H1 (cell line): ENCODE results near the gene SCARB1. TPM values are rescaled to one million over a fixed set of nuclear protein-coding genes. Genes with fewer than 3 reads are reported as not detected.

Experiments
- CTCF ChIA-PET: fragments of 300-600 bp; sonication (Branson Sonifier 250); formaldehyde crosslinking; loops from one replicate; lab custom pipeline; 2021; ENCODE audit not compliant: partially characterized antibody; lab: Charles Lee
- POLR2A ChIA-PET: fragments of 300-600 bp; sonication (Branson Sonifier 250); formaldehyde crosslinking; loops from one replicate; lab custom pipeline; 2021; ENCODE audit warnings: inconsistent platforms; ENCODE audit not compliant: partially characterized antibody; lab: Charles Lee
- DNase-seq, 2 experiments: peaks; one replicate each; pipeline versions ENCODE4 v3.0.0 to v3.0.0-alpha.2; 2010 to 2022; ENCODE audit warnings: low spot score in 2 of 2, low read depth in 1 of 2, mixed read lengths in 1 of 2
- FAIRE-seq: peaks from 2 replicates; lab custom pipeline; 2011; peaks lifted over from hg19 to GRCh38; lab: Jason Lieb, UNC
- H2AFZ ChIP-seq: 2 replicates; pipeline ENCODE4 v1.8.1; 2012; ENCODE audit warnings: low read length, inconsistent platforms
- H2AK5ac ChIP-seq: 2 replicates; pipeline ENCODE4 v1.6.1; 2013; ENCODE audit warnings: low read depth, low read length
- H2BK120ac ChIP-seq: replicated peaks from 2 replicates; pipeline ENCODE3; 2013; ENCODE audit warnings: low read depth, low read length, inconsistent platforms
- H2BK12ac ChIP-seq: 2 replicates; pipeline ENCODE4 v1.6.1; 2013; ENCODE audit warnings: low read depth, low read length
- H2BK15ac ChIP-seq: 2 replicates; pipeline ENCODE4 v1.6.1; 2013; ENCODE audit warnings: low read length
- H2BK20ac ChIP-seq: 2 replicates; pipeline ENCODE4 v1.6.1; 2013; ENCODE audit warnings: low read length
- H2BK5ac ChIP-seq: 2 replicates; pipeline ENCODE4 v1.6.1; 2013; ENCODE audit warnings: low read depth, low read length
- H3K14ac ChIP-seq: 2 replicates; pipeline ENCODE4 v1.6.1; 2013; ENCODE audit warnings: inconsistent platforms; ENCODE audit not compliant: insufficient read length
- H3K18ac ChIP-seq: 2 replicates; pipeline ENCODE4 v1.6.1; 2013; ENCODE audit warnings: low read length; ENCODE audit errors: extremely low read depth
- H3K23ac ChIP-seq: 2 replicates; pipeline ENCODE4 v1.6.1; 2013; ENCODE audit warnings: inconsistent platforms; ENCODE audit not compliant: insufficient read length
- H3K23me2 ChIP-seq: 2 replicates; pipeline ENCODE4 v1.6.1; 2013; ENCODE audit warnings: low read depth, low read length
- H3K27ac ChIP-seq: 2 replicates; pipeline ENCODE4 v1.6.1; 2011; ENCODE audit warnings: low read depth, low read length, inconsistent platforms
- H3K27me3 ChIP-seq, 4 experiments: replicated peaks in 1 of 4; 1 replicate in 1 of 4; 2 replicates in 3 of 4; pipeline versions ENCODE4 v1.6.1 to v1.8.1; 2011 to 2013; ENCODE audit warnings: low read length in 3 of 4, mild to moderate bottlenecking in 3 of 4, inconsistent platforms in 2 of 4, mixed read lengths in 2 of 4, moderate library complexity in 1 of 4; ENCODE audit not compliant: control insufficient read depth in 3 of 4, insufficient read depth in 3 of 4; ENCODE audit errors: extremely low read depth in 1 of 4
- H3K36me3 ChIP-seq, 4 experiments: 2 replicates each; pipeline versions ENCODE4 v1.6.1 to v1.8.1; 2011 to 2013; ENCODE audit warnings: mild to moderate bottlenecking in 4 of 4, low read length in 3 of 4, moderate library complexity in 2 of 4, control low read depth in 1 of 4, inconsistent platforms in 1 of 4; ENCODE audit not compliant: insufficient read depth in 4 of 4, control insufficient read depth in 2 of 4
- H3K4ac ChIP-seq: replicated peaks from 2 replicates; pipeline ENCODE3; 2013; ENCODE audit warnings: low read length, low read depth, mixed read lengths, inconsistent platforms; ENCODE audit not compliant: insufficient read length
- H3K4me1 ChIP-seq, 4 experiments: replicated peaks in 1 of 4; 1 replicate in 1 of 4; 2 replicates in 3 of 4; pipeline versions ENCODE4 v1.6.1 to v1.8.1; 2011 to 2013; ENCODE audit warnings: low read length in 3 of 4, inconsistent platforms in 2 of 4, mixed read lengths in 1 of 4; ENCODE audit not compliant: insufficient read depth in 4 of 4, control insufficient read depth in 3 of 4
- H3K4me2 ChIP-seq, 2 experiments: 2 replicates each; pipeline versions ENCODE4 v1.6.1 to v1.8.1; 2011 to 2013; ENCODE audit warnings: low read depth in 2 of 2, low read length in 2 of 2, control low read depth in 1 of 2, inconsistent platforms in 1 of 2, mild to moderate bottlenecking in 1 of 2; ENCODE audit not compliant: insufficient read depth in 1 of 2
- H3K4me3 ChIP-seq, 4 experiments: fragments of 200-600, 300-600 bp in 1 of 4; sonication (generic), shearing (Covaris generic), sonication (Bioruptor Twin) in 1 of 4; 2 replicates each; pipeline versions ENCODE4 v1.5.1 to v1.8.1; 2011 to 2016; ENCODE audit warnings: low read length in 4 of 4, low read depth in 3 of 4, control low read depth in 2 of 4, inconsistent platforms in 2 of 4, mild to moderate bottlenecking in 2 of 4, mixed read lengths in 1 of 4, moderate library complexity in 1 of 4; ENCODE audit not compliant: insufficient read depth in 2 of 4; ENCODE audit errors: extremely low read depth in 1 of 4
- H3K56ac ChIP-seq: replicated peaks from 2 replicates; pipeline ENCODE3; 2013; ENCODE audit warnings: low read depth, mild to moderate bottlenecking, mixed read lengths, low read length, inconsistent platforms; ENCODE audit not compliant: insufficient read length
- H3K79me1 ChIP-seq: 2 replicates; pipeline ENCODE4 v1.6.1; 2013; ENCODE audit warnings: low read depth, low read length, control low read depth
- H3K79me2 ChIP-seq, 2 experiments: 2 replicates each; pipeline versions ENCODE4 v1.6.1 to v1.8.1; 2012 to 2013; ENCODE audit warnings: low read length in 2 of 2, mild to moderate bottlenecking in 2 of 2, inconsistent platforms in 1 of 2; ENCODE audit not compliant: insufficient read depth in 2 of 2, control insufficient read depth in 1 of 2
- H3K9ac ChIP-seq, 4 experiments: replicated peaks in 1 of 4; 1 replicate in 1 of 4; 2 replicates in 3 of 4; pipeline versions ENCODE4 v1.6.1 to v1.8.1; 2011 to 2013; ENCODE audit warnings: low read depth in 3 of 4, low read length in 3 of 4, control low read depth in 2 of 4, mild to moderate bottlenecking in 2 of 4, moderate library complexity in 2 of 4, inconsistent platforms in 1 of 4; ENCODE audit errors: extremely low read depth in 1 of 4
- H3K9me3 ChIP-seq, 2 experiments: 2 replicates each; pipeline versions ENCODE4 v1.6.1 to v1.8.1; 2012 to 2013; ENCODE audit warnings: mild to moderate bottlenecking in 2 of 2, moderate library complexity in 2 of 2, control low read depth in 1 of 2, inconsistent platforms in 1 of 2, low read depth in 1 of 2, low read length in 1 of 2, mixed read lengths in 1 of 2; ENCODE audit not compliant: insufficient read depth in 2 of 2
- H4K20me1 ChIP-seq, 2 experiments: replicated peaks in 1 of 2; 2 replicates each; pipeline versions ENCODE3 to v1.8.1; 2011 to 2013; ENCODE audit warnings: inconsistent platforms in 2 of 2, low read length in 2 of 2, mild to moderate bottlenecking in 1 of 2; ENCODE audit not compliant: insufficient read depth in 2 of 2, control insufficient read depth in 1 of 2
- H4K5ac ChIP-seq: 2 replicates; pipeline ENCODE4 v1.6.1; 2013; ENCODE audit warnings: low read length, low read depth, mixed read lengths, inconsistent platforms; ENCODE audit not compliant: insufficient read length
- H4K8ac ChIP-seq: 2 replicates; pipeline ENCODE4 v1.8.0; 2013; ENCODE audit warnings: mild to moderate bottlenecking, moderate library complexity, low read length, inconsistent platforms; ENCODE audit not compliant: insufficient read depth; ENCODE audit errors: extremely low read depth
- H4K91ac ChIP-seq: replicated peaks from 2 replicates; pipeline ENCODE3; 2013; ENCODE audit warnings: low read length, mixed read lengths, inconsistent platforms; ENCODE audit not compliant: insufficient read length
- BCL11A ChIP-seq, 2 experiments: IDR thresholded peaks; one replicate each; pipeline ENCODE4 v1.6.1; 2011; ENCODE audit warnings: low read depth in 2 of 2, low read length in 2 of 2, mild to moderate bottlenecking in 2 of 2
- GTF2F1 ChIP-seq: IDR thresholded peaks from 2 replicates; pipeline ENCODE4 v1.6.1; 2012; ENCODE audit warnings: low read depth, low read length, improper control_type of control experiment, borderline replicate concordance
- JUN ChIP-seq: IDR thresholded peaks from 2 replicates; pipeline ENCODE4 v1.6.1; 2011; ENCODE audit warnings: low read depth, mild to moderate bottlenecking, improper control_type of control experiment, low read length
- KDM5A ChIP-seq: fragments of 200-600 bp; IDR thresholded peaks from 2 replicates; pipeline ENCODE4 v1.7.1; 2012; ENCODE audit warnings: mild to moderate bottlenecking, low read length, inconsistent platforms, mixed read lengths
- POLR2A ChIP-seq, 2 experiments: IDR thresholded peaks; 1 replicate in 1 of 2; 2 replicates in 1 of 2; pipeline ENCODE4 v1.6.1; 2011; ENCODE audit warnings: low read depth in 2 of 2, low read length in 2 of 2, mild to moderate bottlenecking in 2 of 2; ENCODE audit errors: control extremely low read depth in 1 of 2
- POLR2AphosphoS5 ChIP-seq: IDR thresholded peaks from 2 replicates; pipeline ENCODE4 v1.6.1; 2011; ENCODE audit warnings: low read depth, low read length
- POU5F1 ChIP-seq: IDR thresholded peaks from 2 replicates; pipeline ENCODE4 v1.6.1; 2011; ENCODE audit warnings: low read depth, mild to moderate bottlenecking, low read length, moderate library complexity
- SIX5 ChIP-seq: IDR thresholded peaks from 2 replicates; pipeline ENCODE4 v1.6.1; 2011; ENCODE audit warnings: mild to moderate bottlenecking, low read depth, low read length
- SP2 ChIP-seq: IDR thresholded peaks from 2 replicates; pipeline ENCODE4 v1.6.1; 2012; ENCODE audit warnings: mild to moderate bottlenecking, low read length, inconsistent platforms
- SP4 ChIP-seq: IDR thresholded peaks from 2 replicates; pipeline ENCODE4 v1.6.1; 2012; ENCODE audit warnings: low read length, inconsistent platforms
- SRF ChIP-seq: IDR thresholded peaks from 2 replicates; pipeline ENCODE4 v1.6.1; 2011; ENCODE audit warnings: mild to moderate bottlenecking, low read depth, low read length, moderate library complexity
- SUZ12 ChIP-seq: fragments of 200-600 bp; sonication (generic); IDR thresholded peaks from 2 replicates; pipeline ENCODE4 v1.6.1; 2012; ENCODE audit warnings: mild to moderate bottlenecking, inconsistent platforms, low read length, moderate library complexity, mixed read lengths
- TBP ChIP-seq: IDR thresholded peaks from 2 replicates; pipeline ENCODE4 v1.6.1; 2011; ENCODE audit warnings: low read depth, low read length, improper control_type of control experiment
- TCF12 ChIP-seq: IDR thresholded peaks from 2 replicates; pipeline ENCODE4 v1.6.1; 2011; ENCODE audit warnings: low read depth, mild to moderate bottlenecking, low read length
- ZNF274 ChIP-seq: IDR thresholded peaks from 2 replicates; pipeline ENCODE4 v1.7.0; 2012; ENCODE audit warnings: low read length, borderline replicate concordance; ENCODE audit errors: extremely low read depth
- WGBS, 2 experiments: shearing (Covaris generic) in 1 of 2; methylation state at CpG; one replicate each; pipeline versions ENCODE4 v1.1.6 to v1.1.7; 2013 to 2015; ENCODE audit warnings: low lambda C conversion rate in 2 of 2, mixed read lengths in 2 of 2, inconsistent platforms in 1 of 2, low coverage in 1 of 2, missing lambda C conversion rate in 1 of 2; ENCODE audit not compliant: insufficient replicate concordance in 2 of 2, insufficient coverage in 1 of 2, insufficient read length in 1 of 2; ENCODE audit errors: extremely low coverage in 1 of 2, missing lambda C conversion rate in 1 of 2; 5-methylcytosine and 5-hydroxymethylcytosine counted together
- polyA plus RNA-seq, 7 experiments: library from polyadenylated mRNA; depleted of rRNA in 3 of 7; stranded (reverse) in 5 of 7; unstranded in 2 of 7; fragments of >200 nt in 5 of 7; fragments of 200-250 nt in 2 of 7; gene quantifications; 1 replicate in 5 of 7; 2 replicates in 1 of 7; 4 replicates in 1 of 7; pipeline versions ENCODE4 v1.2.1 to v1.2.3, GENCODE V29; 2011 to 2013; ENCODE audit warnings: missing spikeins in 2 of 7, mixed read lengths in 2 of 7
- total RNA-seq: library from RNA; stranded (reverse); fragmentation: NEBNext Ultra II Directional; extraction: Animal tissue kit (Norgen Biotek cat#: 25700); gene quantifications from 2 replicates; pipeline ENCODE4 v1.2.1, GENCODE V29; 2021

Gene SCARB1
- total and polyA plus RNA-seq, 2 of the 8 experiments (the other 6 are each of a cell fraction or from before 2014, with no cell fraction given): 45.3 to 57.1 TPM

DNA sequence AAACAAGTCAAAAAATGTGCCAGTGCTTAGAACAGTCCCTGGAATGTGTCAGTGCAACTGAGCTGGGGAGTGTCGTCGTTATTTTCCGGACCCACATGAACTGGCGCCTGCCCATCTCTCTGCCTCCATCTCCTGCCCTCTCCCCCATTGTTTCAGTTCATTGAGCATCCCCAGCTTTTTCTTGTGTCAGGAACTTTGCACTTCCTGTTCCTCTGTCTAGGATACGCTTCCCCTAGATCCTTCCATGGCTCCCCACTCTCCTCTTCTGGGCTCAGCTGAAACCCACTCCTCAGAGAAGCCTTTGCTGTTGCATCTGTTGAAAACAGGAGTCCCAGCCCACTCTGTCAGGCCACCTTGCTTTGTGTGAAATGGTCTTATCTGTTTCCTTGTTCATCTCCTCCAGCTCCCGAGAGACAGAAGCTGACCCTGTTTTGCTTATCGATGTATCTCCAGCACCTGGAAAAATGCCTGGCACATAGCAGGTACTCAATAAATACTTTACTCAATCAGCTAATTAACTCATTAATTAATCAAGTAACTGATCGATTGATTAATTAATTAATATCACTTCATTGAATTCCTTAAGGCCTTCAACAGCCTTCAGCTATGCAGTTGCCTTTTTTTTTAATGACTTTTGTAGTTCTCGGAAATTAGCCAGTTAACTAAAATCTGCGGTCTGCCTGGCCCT is 2.7 kb upstream of the SCARB1 start:
- no peak overlapping the region for H4K91ac ChIP-seq
- H4K8ac ChIP-seq: no peak overlapping the region
- ChIA-PET POLR2A (interaction anchor here (1.0 to 1.5 kb wide), 2 partner anchors 8 to 10 kb away, joined by 5 read pairs; no protein-coding TSS in a partner anchor), CTCF (interaction anchor here (0.6 to 0.7 kb wide), 4 partner anchors 13 to 468 kb away, joined by 3 read pairs; no protein-coding TSS in a partner anchor)
- no peak overlapping the region for H3K4me3 ChIP-seq
- no peak overlapping the region for H2AFZ ChIP-seq
- H3K79me2 ChIP-seq: peaks cover 0 to 5% of the 10 kb centered on the region in 2 experiments; a peak in 1 of 4 replicates
- H4K20me1 ChIP-seq: peaks cover 0 to 3% of the 10 kb centered on the region in 2 experiments
- peaks cover 0 to 25% (median 12%) of the 10 kb centered on the region in 4 experiments; a peak in 6 of 7 replicates for H3K4me1 ChIP-seq
- H3K27me3 ChIP-seq: peaks cover 0 to 4% (median 0%) of the 10 kb centered on the region in 4 experiments; a peak in 2 of 7 replicates
- H3K56ac ChIP-seq: no peak overlapping the region
- no peak overlapping the region for H2BK5ac ChIP-seq
- H2BK15ac ChIP-seq: no peak overlapping the region; the same call in 1 of the 2 replicates
- no peak overlapping the region for H3K4me2 ChIP-seq
- H3K18ac ChIP-seq: no peak overlapping the region
- H4K5ac ChIP-seq: no peak overlapping the region
- DNase-seq: no peak
- no peak overlapping the region for H2BK12ac ChIP-seq
- no peaks in the 10 kb centered on the region for H3K79me1 ChIP-seq
- H2AK5ac ChIP-seq: no peak overlapping the region
- H3K4ac ChIP-seq: no peak overlapping the region
- H3K9ac ChIP-seq: no peak overlapping the region
- no peak overlapping the region for H2BK120ac ChIP-seq
- H3K36me3 ChIP-seq: no peaks in the 10 kb centered on the region
- H3K27ac ChIP-seq: no peak overlapping the region
- no peak overlapping the region for H3K14ac ChIP-seq
- H3K23ac ChIP-seq: no peak overlapping the region
- peaks cover 9% of the 10 kb centered on the region; the same call in 1 of the 2 replicates for H3K23me2 ChIP-seq
- H3K9me3 ChIP-seq: no peaks in the 10 kb centered on the region
- no peak for FAIRE-seq
- no peak overlapping the region for H2BK20ac ChIP-seq
- 92% methylated on average over 10 of the region's 10 CpGs; no CpG with 5 or more reads in 1 of the 2 experiments for WGBS, 2 experiments
- TF ChIP-seq GTF2F1 (no peak), SP4 (no peak), ZNF274 (no peak), SRF (no peak), KDM5A (no peak), SUZ12 (no peak), SP2 (no peak), POLR2A (IDR thresholded peaks at IDR 0.05; ENCODE audit: control extremely low read depth in 1 of 2, low read depth in 2 of 2, low read length in 2 of 2) (no peak), POU5F1 (no peak), POLR2AphosphoS5 (no peak), BCL11A (IDR thresholded peaks at IDR 0.05; ENCODE audit: low read depth in 2 of 2, low read length in 2 of 2) (no peak), SIX5 (no peak), JUN (no peak), TBP (no peak), TCF12 (no peak)
